H1 (cell line): ENCODE measurements around the gene OGFR. TPM values are rescaled to one million over a fixed set of nuclear protein-coding genes. Genes with fewer than 3 reads are reported as not detected.

Experiments
- GTF2F1 ChIP-seq: IDR thresholded peaks from 2 replicates; pipeline ENCODE4 v1.6.1; 2012; ENCODE audit warnings: low read depth, low read length, improper control_type of control experiment, borderline replicate concordance
- JUND ChIP-seq: IDR thresholded peaks from 2 replicates; pipeline ENCODE4 v1.6.1; 2011; ENCODE audit warnings: mild to moderate bottlenecking, improper control_type of control experiment, low read length
- RBBP5 ChIP-seq: IDR thresholded peaks from 2 replicates; pipeline ENCODE4 v1.7.1; 2012; ENCODE audit warnings: low read depth, mild to moderate bottlenecking, inconsistent platforms, low read length, moderate library complexity, borderline replicate concordance
- polyA plus RNA-seq, 7 experiments: library from polyadenylated mRNA; depleted of rRNA in 3 of 7; stranded (reverse) in 5 of 7; unstranded in 2 of 7; fragments of >200 nt in 5 of 7; fragments of 200-250 nt in 2 of 7; gene quantifications; 1 replicate in 5 of 7; 2 replicates in 1 of 7; 4 replicates in 1 of 7; pipeline versions ENCODE4 v1.2.1 to v1.2.3, GENCODE V29; 2011 to 2013; ENCODE audit warnings: missing spikeins in 2 of 7, mixed read lengths in 2 of 7
- total RNA-seq: library from RNA; stranded (reverse); fragmentation: NEBNext Ultra II Directional; extraction: Animal tissue kit (Norgen Biotek cat#: 25700); gene quantifications from 2 replicates; pipeline ENCODE4 v1.2.1, GENCODE V29; 2021

Gene OGFR
- total and polyA plus RNA-seq, 2 of the 8 experiments (the other 6 are each of a cell fraction or from before 2014, with no cell fraction given) = 13.9 to 25.1 TPM

GRCh38 chr20:62774762-62775161 is 29.9 kb upstream of the OGFR start (continued):
- no peak for TF ChIP-seq RBBP5
- TF ChIP-seq JUND = no peak
- TF ChIP-seq GTF2F1 = no peak
